SU-DHL-6 (cell line): ENCODE results near the gene ARF4.

ENCODE experiments used
- H2AFZ ChIP-seq: fragments of 200-600 bp; sonication (generic); 2 replicates; pipeline ENCODE4 v1.6.1; 2014; ENCODE audit warnings: low read depth, mild to moderate bottlenecking, moderate library complexity, mixed read lengths, antibody characterized with exemption, low read length; ENCODE audit not compliant: severe bottlenecking
- H3F3A ChIP-seq: fragments of 200-600 bp; shearing (Covaris generic); 2 replicates; pipeline ENCODE4 v1.6.0; 2016; ENCODE audit warnings: antibody characterized with exemption, mild to moderate bottlenecking; ENCODE audit not compliant: insufficient read depth
- H3K27ac ChIP-seq: fragments of 200-600 bp; sonication (generic); 2 replicates; pipeline ENCODE4 v1.5.1; 2016; ENCODE audit warnings: low read depth, mild to moderate bottlenecking, low read length, moderate library complexity, mixed read lengths
- H3K27me3 ChIP-seq: fragments of 200-600 bp; sonication (generic), shearing (Covaris generic); 2 replicates; pipeline ENCODE4 v1.6.0; 2014; ENCODE audit warnings: mild to moderate bottlenecking, low read length
- H3K36me3 ChIP-seq: fragments of 200-600 bp; sonication (generic); 2 replicates; pipeline ENCODE4 v1.6.1; 2014; ENCODE audit warnings: mild to moderate bottlenecking, low read length, mixed read lengths
- H3K4me2 ChIP-seq: fragments of 300-600, 200-600 bp; shearing (Covaris generic), sonication (generic); 2 replicates; pipeline ENCODE4 v1.6.0; 2014; ENCODE audit warnings: low read length, low read depth, mild to moderate bottlenecking; ENCODE audit not compliant: poor library complexity, severe bottlenecking
- H3K4me3 ChIP-seq: fragments of 200-600 bp; sonication (generic); 2 replicates; pipeline ENCODE4 v1.5.1; 2014; ENCODE audit warnings: antibody characterized with exemption, low read length, mild to moderate bottlenecking, mixed read lengths; ENCODE audit not compliant: insufficient read depth, poor library complexity, severe bottlenecking
- H3K79me2 ChIP-seq: fragments of 200-600 bp; sonication (generic); 2 replicates; pipeline ENCODE4 v1.6.1; 2014; ENCODE audit warnings: mild to moderate bottlenecking, low read length, moderate library complexity; ENCODE audit not compliant: insufficient read depth
- H3K9ac ChIP-seq: fragments of 200-600 bp; sonication (generic); 2 replicates; pipeline ENCODE4 v1.7.0; 2014; ENCODE audit warnings: mild to moderate bottlenecking, low read length
- H3K9me2 ChIP-seq: fragments of 200-600 bp; sonication (generic); replicated peaks from 2 replicates; pipeline ENCODE4 v1.6.1; 2014; ENCODE audit warnings: low read length; ENCODE audit not compliant: insufficient read depth
- H3K9me3 ChIP-seq: fragments of 200-600 bp; sonication (generic); 2 replicates; pipeline ENCODE4 v1.6.1; 2014; ENCODE audit warnings: low read length, mixed read lengths; ENCODE audit not compliant: insufficient read depth
- H4K20me1 ChIP-seq: fragments of 200-600 bp; sonication (generic); 2 replicates; pipeline ENCODE4 v1.6.1; 2014; ENCODE audit warnings: low read depth, mild to moderate bottlenecking, antibody characterized with exemption, low read length, moderate library complexity, mixed read lengths
- CTCF ChIP-seq: fragments of 200-600 bp; sonication (generic); IDR thresholded peaks from one replicate; pipeline ENCODE4 v1.5.1; 2017; ENCODE audit warnings: antibody characterized with exemption, mild to moderate bottlenecking, low read length, moderate library complexity; ENCODE audit not compliant: insufficient read depth, poor library complexity, severe bottlenecking
- EZH2phosphoT487 ChIP-seq: fragments of 200-600 bp; sonication (generic), shearing (Covaris generic); conservative IDR thresholded peaks from 2 replicates; pipeline ENCODE4 v1.6.1; 2018; ENCODE audit warnings: mild to moderate bottlenecking, antibody characterized with exemption, low read length, moderate library complexity, mixed read lengths

Gene ARF4

GRCh38 chr3:57597127-57597923 lies at the start of gene ARF4:
Gene ARF4, minus strand, starts transcription at chr3:57597344. Its CDS starts 204 bp downstream, at chr3:57597140.
- no peaks in the 10 kb centered on the region for H3K27me3 ChIP-seq
- no peaks in the 10 kb centered on the region for H4K20me1 ChIP-seq
- H3K27ac ChIP-seq: peak within 1 kb of the TSS; percentile 83
- H3K9me3 ChIP-seq: no peaks in the 10 kb centered on the region
- H3K36me3 ChIP-seq: 0 out of 2 replicates have a peak, but pooled peaks cover 3% of the 10 kb centered on the region
- peak within 1 kb of the TSS; percentile 94 for H3K9ac ChIP-seq
- H3K4me3 ChIP-seq: peak within 1 kb of the TSS; percentile 91
- H3K9me2 ChIP-seq: no peaks in the 10 kb centered on the region
- peak within 1 kb of the TSS; percentile 98 for H3K4me2 ChIP-seq
- peak within 1 kb of the TSS; percentile 52 for H2AFZ ChIP-seq
- H3F3A ChIP-seq: peaks cover 26% of the 10 kb centered on the region
- TF ChIP-seq CTCF (no peak), EZH2phosphoT487 (no peak)
- peaks cover 60% of the 10 kb centered on the region for H3K79me2 ChIP-seq

- H3K9me3 ChIP-seq: no peaks in the 10 kb centered on the region
- H3K27me3 ChIP-seq: no peaks in the 10 kb centered on the region
- H3K79me2 ChIP-seq: no peaks in the 10 kb centered on the region
- H3K9me2 ChIP-seq: no peaks in the 10 kb centered on the region
- H3K4me3 ChIP-seq: no peak overlapping the region
- peaks cover 13% of the 10 kb centered on the region; the same call in 1 of the 2 replicates for H3K36me3 ChIP-seq
- no peak overlapping the region for H3K4me2 ChIP-seq
- H3K27ac ChIP-seq: no peak overlapping the region
- H4K20me1 ChIP-seq: no peaks in the 10 kb centered on the region
- no peaks in the 10 kb centered on the region for H3F3A ChIP-seq
- no peak overlapping the region for H3K9ac ChIP-seq
- no peak overlapping the region for H2AFZ ChIP-seq
- TF ChIP-seq EZH2phosphoT487: no peak
- no peak for TF ChIP-seq CTCF
These were observed 49.6 kb upstream of the ARF4 start for GRCh38 chr3:57646723-57647122.

DNA sequence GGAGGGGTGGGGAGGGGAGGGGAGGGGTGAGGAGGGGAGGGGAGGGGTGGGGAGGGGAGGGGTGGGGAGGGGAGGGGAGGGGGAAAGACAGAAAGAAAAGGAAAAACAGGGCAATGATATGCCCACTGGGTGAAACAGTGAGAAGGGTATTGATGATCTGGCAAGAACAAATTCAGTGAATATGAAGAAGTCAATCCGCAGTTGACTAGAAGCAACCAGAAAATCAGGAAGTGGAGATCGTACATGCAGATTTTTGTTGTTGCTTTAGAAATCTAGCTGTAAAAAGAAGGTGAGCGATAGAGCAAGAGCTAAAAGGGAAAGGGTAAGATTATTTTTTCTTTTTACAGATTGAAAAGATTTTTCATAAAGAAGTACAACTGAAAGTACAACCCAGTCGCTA lies 47.6 kb upstream of the ARF4 start:
- TF ChIP-seq CTCF (no peak), EZH2phosphoT487 (no peak)

More for the DNA sequence above, 47.6 kb upstream of the ARF4 start:
- Histone ChIP-seq H3K4me3 (no peak overlapping the region), H4K20me1 (no peaks in the 10 kb centered on the region), H3K4me2 (no peak overlapping the region), H3K79me2 (no peaks in the 10 kb centered on the region), H3K9me3 (no peaks in the 10 kb centered on the region), H3K9me2 (no peaks in the 10 kb centered on the region), H3K9ac (no peak overlapping the region), H3F3A (no peaks in the 10 kb centered on the region), H3K36me3 (peaks cover 17% of the 10 kb centered on the region; the same call in 1 of the 2 replicates), H3K27me3 (no peaks in the 10 kb centered on the region), H2AFZ (no peak overlapping the region), H3K27ac (no peak overlapping the region)
